EH (cell line): ENCODE results near the gene ATG12.
A peak's percentile ranks its signal among the peaks of the same experiment; 100 is the strongest.
"Not testable (repeated sequence)": the region's sequence is repeated elsewhere in the genome, so short reads cannot be mapped to it uniquely, and the experiment has no call there.

Source experiments
- DNase-seq: peaks from one replicate; pipeline ENCODE4 v3.0.0-alpha.2; 2015; ENCODE audit warnings: low read depth

ATG12 gene

GRCh38 chr5:115842089-115842935 lies 947 bp upstream of the ATG12 start:
- peak; percentile 75 for DNase-seq

GRCh38 chr5:115840873-115841272 lies 492 bp downstream of the ATG12 start:
- no peak for DNase-seq

- peak; percentile 64 for DNase-seq
Measured at GRCh38 chr5:115838885-115839518, 2.4 kb downstream of the ATG12 start.

- no peak for DNase-seq
Measured at GRCh38 chr5:115835481-115835880, 5.9 kb downstream of the ATG12 start.

- DNase-seq, result peak; percentile 56
Measured at GRCh38 chr5:115831163-115831768, 10.1 kb downstream of the ATG12 start.

DNA sequence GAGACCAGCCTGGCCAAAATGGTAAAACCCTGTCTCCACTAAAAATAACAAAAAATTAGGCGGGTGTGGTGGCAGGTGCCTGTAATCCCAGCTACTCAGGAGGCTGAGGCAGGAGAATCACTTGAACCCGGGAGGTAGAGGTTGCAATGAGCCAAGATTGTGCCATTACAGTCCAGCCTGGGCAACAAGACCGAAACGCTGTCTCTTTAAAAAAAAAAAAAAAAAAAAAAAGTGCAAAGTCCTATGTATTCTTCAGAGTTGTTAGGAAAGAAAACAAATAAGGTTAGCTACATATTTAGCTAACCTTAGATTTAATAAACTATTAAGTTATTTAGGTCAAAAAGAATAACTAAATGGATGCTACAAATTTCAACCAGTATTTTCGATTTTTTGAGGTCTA lies 11.5 kb downstream of the ATG12 start:
- DNase-seq, result no peak

DNA sequence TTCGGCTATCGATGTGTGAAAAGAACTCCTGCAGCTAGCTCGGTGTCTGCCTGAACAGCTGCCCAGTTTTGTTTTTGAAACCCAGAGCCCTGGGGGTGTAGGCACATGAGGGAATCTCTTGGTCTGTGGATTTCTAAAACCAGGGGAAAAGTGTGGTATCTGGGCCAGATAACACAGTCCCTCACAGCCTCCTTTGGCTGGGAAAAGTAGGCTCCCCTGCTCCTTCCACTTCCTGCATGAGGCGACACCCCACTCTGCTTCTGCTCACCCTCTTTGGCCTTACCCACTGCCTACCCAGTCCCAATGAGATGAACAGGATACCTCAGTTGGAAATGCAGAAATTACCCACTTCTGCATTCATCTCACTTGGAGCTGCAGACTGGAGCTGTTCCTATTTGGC lies 15.4 kb downstream of the ATG12 start:
- DNase-seq, result no peak

GRCh38 chr5:115824983-115825382 lies 16.4 kb downstream of the ATG12 start:
- not testable (repeated sequence) for DNase-seq

DNA sequence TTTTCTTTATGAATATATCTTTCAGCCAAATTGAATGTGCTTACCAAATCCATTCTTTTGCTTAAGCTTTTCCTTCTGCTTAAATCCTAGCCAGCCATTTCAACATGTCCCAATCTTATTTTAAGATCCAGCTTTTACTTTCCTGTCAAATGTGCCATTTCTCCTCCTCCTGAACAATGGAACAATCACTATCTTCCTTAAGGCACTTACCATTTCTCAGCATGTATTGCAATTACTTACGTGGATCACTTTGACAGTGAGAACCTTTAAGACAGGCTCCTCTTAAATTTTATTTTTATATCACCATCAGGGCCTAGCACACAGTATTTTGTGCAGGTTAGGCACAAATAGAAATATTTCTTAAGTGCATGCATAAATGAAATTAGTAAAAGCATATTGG lies 20.5 kb downstream of the ATG12 start:
- no peak for DNase-seq

- no peak for DNase-seq
Measured at GRCh38 chr5:115818821-115819220, 22.5 kb downstream of the ATG12 start.

DNA sequence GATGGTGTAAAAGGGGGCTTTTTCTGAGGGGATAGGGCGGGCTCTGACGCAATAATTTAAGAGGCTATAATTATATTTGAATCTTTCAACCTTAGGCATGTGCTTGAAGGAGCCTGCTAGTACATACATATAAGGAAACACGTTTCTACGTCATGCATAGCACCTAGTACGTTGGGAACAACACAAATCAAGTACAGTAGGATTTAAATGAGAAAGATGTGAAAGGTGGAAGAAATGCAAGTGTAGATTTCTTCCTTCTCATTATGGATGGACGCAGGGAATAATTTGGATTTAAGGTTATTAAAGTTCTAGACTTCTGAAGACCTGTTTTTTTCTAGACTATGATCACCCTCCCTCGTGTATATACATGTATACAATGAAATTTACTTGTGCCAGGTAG lies 24.0 kb downstream of the ATG12 start:
- DNase-seq, result no peak

GRCh38 chr5:115816226-115817081 lies 24.9 kb downstream of the ATG12 start, which contains the start of gene CDO1:
TSS of gene CDO1 (minus strand) at chr5:115816659. CDS start at chr5:115816397, 262 bp downstream.
- peak; percentile 47 for DNase-seq

DNA sequence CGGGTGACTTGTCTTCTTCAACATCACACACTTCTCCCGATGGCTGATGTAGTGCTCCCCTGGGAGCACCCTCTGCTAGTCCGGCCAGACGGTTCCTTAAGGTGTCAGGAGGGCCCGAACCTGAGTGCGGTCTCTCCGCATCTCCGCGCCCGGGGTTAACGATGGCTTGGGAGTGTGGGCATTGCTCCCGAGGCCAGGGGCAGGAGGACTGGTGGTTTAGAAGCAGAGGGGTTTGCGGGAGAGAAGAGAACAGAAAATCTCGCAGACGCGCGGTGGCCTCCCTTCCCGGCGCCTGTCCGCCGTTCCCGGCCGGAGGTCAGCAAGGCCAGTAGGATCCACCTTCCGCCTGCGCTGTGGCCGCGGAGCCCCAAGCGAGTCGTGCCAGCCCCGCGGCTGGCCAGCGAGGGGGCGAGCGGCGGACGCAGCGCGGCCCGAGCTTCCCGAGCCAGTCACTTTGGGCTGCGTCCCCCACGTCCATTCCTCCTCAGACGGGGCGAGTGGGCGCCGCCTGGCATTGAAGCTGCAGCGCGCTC lies 25.6 kb downstream of the ATG12 start:
- no peak for DNase-seq

GRCh38 chr5:115815006-115815692 lies 26.2 kb downstream of the ATG12 start:
- peak; percentile 5 for DNase-seq

DNA sequence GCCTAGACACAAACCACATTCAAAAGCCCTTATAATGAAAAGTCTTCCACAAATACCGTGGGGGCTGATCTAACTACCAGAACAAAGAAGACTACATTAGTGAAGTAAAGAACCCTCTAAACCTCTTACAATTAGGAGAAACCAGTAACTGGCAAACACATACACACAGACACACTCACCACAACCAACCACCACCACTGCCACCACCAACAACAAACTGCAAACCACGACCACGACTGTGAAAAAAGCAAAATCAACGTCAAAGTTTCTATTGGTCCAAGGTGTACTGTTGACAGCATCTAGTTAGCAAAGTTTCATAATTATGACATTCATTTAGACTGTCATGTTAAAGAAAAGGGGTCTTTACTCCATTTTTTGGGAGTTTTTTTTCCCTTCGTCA lies 27.6 kb downstream of the ATG12 start:
- no peak for DNase-seq

DNA sequence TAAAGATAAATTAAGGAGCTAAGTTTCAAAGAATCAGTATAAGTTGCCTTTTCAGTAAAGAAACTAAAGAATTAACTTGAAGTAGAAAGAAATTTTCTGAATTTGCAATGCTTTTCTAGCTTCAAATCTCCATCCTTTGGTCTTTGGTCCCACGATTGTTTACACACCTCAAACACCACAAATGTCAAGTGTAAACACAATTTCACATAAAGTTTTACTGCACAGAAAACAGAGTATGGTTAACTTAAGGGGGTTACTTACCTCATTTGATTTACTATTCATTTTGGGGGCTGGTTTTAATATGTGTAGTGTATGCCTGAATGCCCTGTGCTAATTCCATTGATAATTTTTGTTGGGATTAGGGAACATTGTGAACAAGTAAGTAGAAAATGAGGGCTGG lies 29.0 kb downstream of the ATG12 start:
- no peak for DNase-seq

- DNase-seq, result no peak
Measured at GRCh38 chr5:115811406-115811805, 30.0 kb downstream of the ATG12 start.

- DNase-seq, result peak; percentile 17
Measured at GRCh38 chr5:115810761-115811160, 30.6 kb downstream of the ATG12 start.

DNA sequence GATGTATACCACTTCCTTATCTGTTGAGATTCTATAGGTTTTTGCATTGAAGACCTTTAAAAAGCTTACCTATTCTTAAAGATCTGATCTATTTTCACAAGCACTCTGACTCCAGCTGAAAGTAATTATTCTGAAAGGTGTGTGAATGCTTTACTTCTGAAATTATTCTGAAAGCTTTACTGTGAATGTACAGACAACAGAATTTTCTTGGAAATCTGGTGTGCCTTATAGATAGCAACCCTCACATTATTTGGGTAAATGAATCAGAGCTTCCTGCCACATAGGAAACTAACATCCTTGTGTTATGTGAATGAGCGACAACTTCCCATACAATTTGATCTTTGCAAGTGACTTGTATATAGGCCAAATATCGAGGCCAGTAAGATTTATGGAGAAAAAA lies 31.4 kb downstream of the ATG12 start:
- DNase-seq, result no peak

DNA sequence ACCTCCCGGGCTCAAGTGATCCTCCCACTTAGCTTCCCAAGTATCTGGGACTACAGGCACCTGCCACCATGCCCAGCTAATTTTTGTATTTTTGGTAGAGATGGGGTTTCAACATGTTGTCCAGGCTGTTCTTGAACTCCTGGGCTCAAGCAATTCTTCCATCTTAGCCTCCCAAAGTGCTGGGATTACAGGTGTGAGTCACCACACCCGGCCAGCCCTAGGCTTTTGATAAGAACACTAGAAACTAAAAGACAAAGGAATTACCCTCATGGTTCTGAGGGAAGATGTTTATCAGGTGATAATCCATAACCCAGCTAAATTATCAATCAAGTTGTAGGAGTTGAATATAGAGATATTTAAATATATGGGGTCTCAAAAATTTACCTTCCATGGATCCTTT lies 33.3 kb downstream of the ATG12 start:
- DNase-seq, result not testable (repeated sequence)

GRCh38 chr5:115807654-115808052 lies 33.7 kb downstream of the ATG12 start:
- no peak for DNase-seq
